HG02970 (cell line): ENCODE data around the gene PKD1.
"Not testable (repeated sequence)": the region's sequence is repeated elsewhere in the genome, so short reads cannot be mapped to it uniquely, and the experiment has no call there.

Experiments used
- ATAC-seq: cut with Tn5 transposase; IDR thresholded peaks from one replicate; pipeline ENCODE4 v1.9.1; 2021; ENCODE audit warnings: mild to moderate bottlenecking, moderate library complexity, moderate number of reproducible peaks; ENCODE audit not compliant: unreplicated experiment, low FRiP score

Gene PKD1

GRCh38 chr16:2135770-2136490, at the start of gene PKD1:
TSS of gene PKD1 (minus strand) at chr16:2135898. CDS start at chr16:2135689, 209 bp downstream.
- not testable (repeated sequence) for ATAC-seq

- ATAC-seq, result no peak
Observed at GRCh38 chr16:2184962-2185361, 49.3 kb upstream of the PKD1 start.

GRCh38 chr16:2184346-2184745, 48.6 kb upstream of the PKD1 start:
- ATAC-seq, result no peak

GRCh38 chr16:2183671-2184070, 48.0 kb upstream of the PKD1 start:
- ATAC-seq, result no peak

GRCh38 chr16:2181952-2182351, 46.3 kb upstream of the PKD1 start:
- no peak for ATAC-seq

- no peak for ATAC-seq
Observed at GRCh38 chr16:2180962-2181923, 45.5 kb upstream of the PKD1 start.

GRCh38 chr16:2180461-2180860, 44.8 kb upstream of the PKD1 start:
- no peak for ATAC-seq

GRCh38 chr16:2179576-2179975, 43.9 kb upstream of the PKD1 start:
- ATAC-seq, result no peak

GRCh38 chr16:2179107-2179501, 43.4 kb upstream of the PKD1 start:
- no peak for ATAC-seq

- no peak for ATAC-seq
Observed at GRCh38 chr16:2178321-2179106, 42.8 kb upstream of the PKD1 start.

- no peak for ATAC-seq
Observed at GRCh38 chr16:2177561-2177960, 41.9 kb upstream of the PKD1 start.

- ATAC-seq, result no peak
Observed at GRCh38 chr16:2177101-2177500, 41.4 kb upstream of the PKD1 start.

GRCh38 chr16:2176047-2176446, 40.3 kb upstream of the PKD1 start:
- no peak for ATAC-seq

- no peak for ATAC-seq
Observed at GRCh38 chr16:2175454-2175853, 39.8 kb upstream of the PKD1 start.

- ATAC-seq, result no peak
Observed at GRCh38 chr16:2174396-2175131, 38.9 kb upstream of the PKD1 start.

GRCh38 chr16:2173916-2174315, 38.2 kb upstream of the PKD1 start:
- ATAC-seq, result no peak

GRCh38 chr16:2173366-2173765, 37.7 kb upstream of the PKD1 start:
- no peak for ATAC-seq

- no peak for ATAC-seq
Observed at GRCh38 chr16:2172688-2173335, 37.1 kb upstream of the PKD1 start.

GRCh38 chr16:2171601-2172178, 36.0 kb upstream of the PKD1 start:
- no peak for ATAC-seq
